ENCODE data around the gene CDY2A.
"Not testable (repeated sequence)": the region's sequence is repeated elsewhere in the genome, so short reads cannot be mapped to it uniquely, and the experiment has no call there.

DNA sequence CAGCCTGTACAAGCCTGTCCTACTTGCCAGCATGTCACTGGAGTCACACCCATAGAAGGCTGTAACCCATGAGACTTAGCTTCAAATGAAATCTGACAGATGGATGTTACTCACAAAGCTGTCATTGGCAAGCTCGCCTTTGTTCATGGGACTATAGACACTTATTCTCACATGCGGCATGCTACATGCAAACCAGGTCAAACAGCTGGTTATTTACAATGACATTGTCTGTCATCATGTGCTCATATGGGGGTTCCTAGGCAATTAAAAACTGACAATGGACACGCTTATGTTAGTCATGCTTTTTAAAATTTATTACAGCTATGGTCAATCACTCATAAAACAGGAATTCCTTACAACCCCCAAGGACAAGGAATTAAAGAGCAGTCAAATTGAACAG is 30.9 kb downstream of the CDY2A start:
- TF ChIP-seq EZH2 (IDR thresholded peaks at IDR 0.05; ENCODE audit: low read length), result not testable (repeated sequence)
- TF ChIP-seq, protein P1, sequence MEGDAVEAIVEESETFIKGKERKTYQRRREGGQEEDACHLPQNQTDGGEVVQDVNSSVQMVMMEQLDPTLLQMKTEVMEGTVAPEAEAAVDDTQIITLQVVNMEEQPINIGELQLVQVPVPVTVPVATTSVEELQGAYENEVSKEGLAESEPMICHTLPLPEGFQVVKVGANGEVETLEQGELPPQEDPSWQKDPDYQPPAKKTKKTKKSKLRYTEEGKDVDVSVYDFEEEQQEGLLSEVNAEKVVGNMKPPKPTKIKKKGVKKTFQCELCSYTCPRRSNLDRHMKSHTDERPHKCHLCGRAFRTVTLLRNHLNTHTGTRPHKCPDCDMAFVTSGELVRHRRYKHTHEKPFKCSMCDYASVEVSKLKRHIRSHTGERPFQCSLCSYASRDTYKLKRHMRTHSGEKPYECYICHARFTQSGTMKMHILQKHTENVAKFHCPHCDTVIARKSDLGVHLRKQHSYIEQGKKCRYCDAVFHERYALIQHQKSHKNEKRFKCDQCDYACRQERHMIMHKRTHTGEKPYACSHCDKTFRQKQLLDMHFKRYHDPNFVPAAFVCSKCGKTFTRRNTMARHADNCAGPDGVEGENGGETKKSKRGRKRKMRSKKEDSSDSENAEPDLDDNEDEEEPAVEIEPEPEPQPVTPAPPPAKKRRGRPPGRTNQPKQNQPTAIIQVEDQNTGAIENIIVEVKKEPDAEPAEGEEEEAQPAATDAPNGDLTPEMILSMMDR (optimal IDR thresholded peaks at IDR 0.05 in 1 of 3, IDR thresholded peaks at IDR 0.05 in 1 of 3, conservative IDR thresholded peaks at IDR 0.05 in 1 of 3; ENCODE audit: extremely low read depth in 1 of 3, insufficient read depth in 2 of 3, low read length in 3 of 3), result not testable (repeated sequence)

Measured in keratinocyte (primary cell).